H9 (cell line): ENCODE results near the gene NTNG2. TPM values are rescaled to one million over a fixed set of nuclear protein-coding genes. Genes with fewer than 3 reads are reported as not detected.
A peak's percentile ranks its signal among the peaks of the same experiment; 100 is the strongest.

ENCODE experiments used
- DNase-seq: peaks from one replicate; pipeline ENCODE4 v3.0.0-alpha.2; 2017
- H2AFZ ChIP-seq: one replicate; pipeline ENCODE4 v1.6.1; 2013; ENCODE audit warnings: mild to moderate bottlenecking, low read length, control low read depth, moderate library complexity
- H2AK5ac ChIP-seq: 2 replicates; pipeline ENCODE4 v1.6.1; 2013; ENCODE audit warnings: low read length, control low read depth, mixed read lengths; ENCODE audit not compliant: insufficient read length
- H2BK120ac ChIP-seq: one replicate; pipeline ENCODE4 v1.6.1; 2013; ENCODE audit warnings: low read depth, mild to moderate bottlenecking, low read length, control low read depth, inconsistent platforms; ENCODE audit not compliant: poor library complexity, severe bottlenecking
- H2BK12ac ChIP-seq: 2 replicates; pipeline ENCODE4 v1.6.1; 2013; ENCODE audit warnings: low read length, control low read depth, mixed read lengths, low read depth; ENCODE audit not compliant: insufficient read length
- H2BK15ac ChIP-seq: 2 replicates; pipeline ENCODE4 v1.6.1; 2013; ENCODE audit warnings: low read depth, low read length, control low read depth
- H2BK20ac ChIP-seq: one replicate; pipeline ENCODE4 v1.6.1; 2013; ENCODE audit warnings: low read depth, mild to moderate bottlenecking, low read length, control low read depth, inconsistent platforms; ENCODE audit not compliant: poor library complexity, severe bottlenecking
- H2BK5ac ChIP-seq: 2 replicates; pipeline ENCODE4 v1.6.1; 2013; ENCODE audit warnings: low read length, control low read depth, mixed read lengths; ENCODE audit not compliant: insufficient read length
- H3K14ac ChIP-seq: 2 replicates; pipeline ENCODE4 v1.6.1; 2013; ENCODE audit warnings: low read length, control low read depth; ENCODE audit not compliant: insufficient read depth
- H3K18ac ChIP-seq: 2 replicates; pipeline ENCODE4 v1.6.1; 2013; ENCODE audit warnings: low read depth, mild to moderate bottlenecking, mixed read lengths, low read length, control low read depth; ENCODE audit not compliant: insufficient read length
- H3K23ac ChIP-seq: 2 replicates; pipeline ENCODE4 v1.6.1; 2013; ENCODE audit warnings: low read length, control low read depth, mixed read lengths, low read depth; ENCODE audit not compliant: insufficient read length
- H3K23me2 ChIP-seq: 2 replicates; pipeline ENCODE4 v1.6.1; 2013; ENCODE audit warnings: low read depth, mild to moderate bottlenecking, mixed read lengths, low read length, control low read depth; ENCODE audit not compliant: insufficient read length, poor library complexity, severe bottlenecking
- H3K27ac ChIP-seq: 2 replicates; pipeline ENCODE4 v1.5.1; 2013; ENCODE audit warnings: low read length, control low read depth, mixed read lengths, low read depth; ENCODE audit not compliant: insufficient read length
- H3K27me3 ChIP-seq: 2 replicates; pipeline ENCODE4 v1.6.1; 2013; ENCODE audit warnings: low read length, control low read depth, inconsistent platforms; ENCODE audit not compliant: insufficient read depth
- H3K4ac ChIP-seq: 2 replicates; pipeline ENCODE4 v1.6.1; 2013; ENCODE audit warnings: low read depth, mild to moderate bottlenecking, control low read depth, inconsistent platforms, low read length, moderate library complexity
- H3K4me1 ChIP-seq: 2 replicates; pipeline ENCODE4 v1.6.1; 2013; ENCODE audit warnings: low read length, control low read depth, inconsistent platforms; ENCODE audit not compliant: insufficient read depth
- H3K4me2 ChIP-seq: 2 replicates; pipeline ENCODE4 v1.6.1; 2013; ENCODE audit warnings: low read length, control low read depth, mixed read lengths; ENCODE audit not compliant: insufficient read length, insufficient read depth
- H3K56ac ChIP-seq: 2 replicates; pipeline ENCODE4 v1.6.1; 2013; ENCODE audit warnings: low read depth, mild to moderate bottlenecking, mixed read lengths, low read length, control low read depth; ENCODE audit not compliant: insufficient read length
- H3K79me1 ChIP-seq: 2 replicates; pipeline ENCODE4 v1.6.1; 2013; ENCODE audit warnings: low read depth, mild to moderate bottlenecking, moderate library complexity, low read length, control low read depth, inconsistent platforms; ENCODE audit not compliant: insufficient read depth, poor library complexity, severe bottlenecking
- H3K79me2 ChIP-seq: 2 replicates; pipeline ENCODE4 v1.6.1; 2013; ENCODE audit warnings: low read length, control low read depth, inconsistent platforms; ENCODE audit not compliant: insufficient read depth
- H3K9ac ChIP-seq: 2 replicates; pipeline ENCODE4 v1.6.1; 2013; ENCODE audit warnings: low read length, control low read depth, mixed read lengths; ENCODE audit not compliant: insufficient read length; ENCODE audit errors: extremely low read depth
- H3K9me3 ChIP-seq: one replicate; pipeline ENCODE4 v1.6.1; 2013; ENCODE audit warnings: low read depth, low read length, inconsistent platforms; ENCODE audit not compliant: control insufficient read depth
- H3T11ph ChIP-seq: one replicate; pipeline ENCODE4 v1.6.1; 2013; ENCODE audit warnings: mild to moderate bottlenecking, low read length, control low read depth, inconsistent platforms
- H4K20me1 ChIP-seq: one replicate; pipeline ENCODE4 v1.6.1; 2013; ENCODE audit not compliant: control insufficient read depth, insufficient read length, insufficient read depth
- H4K5ac ChIP-seq: 2 replicates; pipeline ENCODE4 v1.6.1; 2013; ENCODE audit warnings: low read depth, mild to moderate bottlenecking, mixed read lengths, low read length, control low read depth; ENCODE audit not compliant: insufficient read length
- H4K8ac ChIP-seq: replicated peaks from 2 replicates; pipeline ENCODE4 v1.6.1; 2013; ENCODE audit warnings: low read length, control low read depth, mixed read lengths, low read depth; ENCODE audit not compliant: insufficient read length
- H4K91ac ChIP-seq: 2 replicates; pipeline ENCODE4 v1.6.1; 2013; ENCODE audit warnings: low read depth, mild to moderate bottlenecking, moderate library complexity, mixed read lengths, low read length, control low read depth; ENCODE audit not compliant: insufficient read length
- H3K27ac Mint-ChIP-seq, 3 experiments: 2 replicates in 2 of 3; 3 replicates in 1 of 3; pipeline ENCODE4 v1.8.0; 2020 to 2021; ENCODE audit warnings: mixed read lengths in 3 of 3, mild to moderate bottlenecking in 1 of 3, moderate library complexity in 1 of 3
- H3K27me3 Mint-ChIP-seq: 2 replicates; pipeline ENCODE4 v1.8.0; 2021; ENCODE audit warnings: low read depth, mild to moderate bottlenecking, moderate library complexity, mixed read lengths
- H3K36me3 Mint-ChIP-seq, 3 experiments: 2 replicates in 2 of 3; 3 replicates in 1 of 3; pipeline ENCODE4 v1.8.0; 2020 to 2021; ENCODE audit warnings: low read depth in 3 of 3, mixed read lengths in 3 of 3; ENCODE audit not compliant: insufficient read depth in 1 of 3
- H3K4me1 Mint-ChIP-seq, 2 experiments: 2 replicates each; pipeline ENCODE4 v1.8.0; 2020; ENCODE audit warnings: mixed read lengths in 2 of 2
- H3K4me3 Mint-ChIP-seq, 2 experiments: 2 replicates in 1 of 2; 3 replicates in 1 of 2; pipeline ENCODE4 v1.8.0; 2020 to 2021; ENCODE audit warnings: mild to moderate bottlenecking in 2 of 2, mixed read lengths in 2 of 2, moderate library complexity in 1 of 2
- H3K9me3 Mint-ChIP-seq, 2 experiments: 2 replicates in 1 of 2; 3 replicates in 1 of 2; pipeline ENCODE4 v1.8.0; 2020; ENCODE audit warnings: mild to moderate bottlenecking in 2 of 2, mixed read lengths in 2 of 2, moderate library complexity in 1 of 2
- WGBS: extraction: QIAGEN DNeasy Blood & Tissue Kit; methylation state at CpG from one replicate; pipeline ENCODE4 v1.1.7; 2013; ENCODE audit warnings: missing lambda C conversion rate, low lambda C conversion rate, mixed read lengths; ENCODE audit not compliant: insufficient read length; ENCODE audit errors: extremely low coverage; 5-methylcytosine and 5-hydroxymethylcytosine counted together
- total RNA-seq: library from RNA; stranded (reverse); gene quantifications from 2 replicates; pipeline ENCODE4 v1.2.1, GENCODE V29; 2021
- TF ChIP-seq, protein P1 (sequence below): fragments of 200-600 bp; sonication (generic); conservative IDR thresholded peaks from 3 replicates; pipeline ENCODE4 v1.8.0; 2021; ENCODE audit warnings: antibody characterized with exemption, mild to moderate bottlenecking

NTNG2 gene
- total RNA-seq, 1 experiment from 2014 or later, result 0.52 TPM

DNA sequence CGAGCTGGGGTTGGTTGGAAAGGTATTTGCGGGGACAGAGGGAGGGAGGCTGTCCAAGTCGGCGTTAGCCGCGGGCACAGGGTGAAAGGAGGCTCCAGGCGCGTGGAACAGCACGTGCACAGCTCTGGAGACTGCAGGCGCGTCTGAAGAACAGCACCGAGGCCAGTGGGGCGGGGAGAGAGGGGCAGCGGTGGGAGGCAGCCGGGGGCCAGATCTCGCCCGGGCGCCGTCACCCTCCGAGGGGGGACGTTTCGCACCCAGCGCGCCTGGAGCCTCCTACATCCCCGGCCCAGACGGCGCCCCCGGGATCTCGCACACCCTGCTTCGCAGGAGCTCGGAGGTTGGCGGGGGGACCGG lies 79.6 kb downstream of the NTNG2 start:
- no peak overlapping the region for H2BK12ac ChIP-seq
- H4K91ac ChIP-seq, result no peak overlapping the region
- TF ChIP-seq, protein P1, sequence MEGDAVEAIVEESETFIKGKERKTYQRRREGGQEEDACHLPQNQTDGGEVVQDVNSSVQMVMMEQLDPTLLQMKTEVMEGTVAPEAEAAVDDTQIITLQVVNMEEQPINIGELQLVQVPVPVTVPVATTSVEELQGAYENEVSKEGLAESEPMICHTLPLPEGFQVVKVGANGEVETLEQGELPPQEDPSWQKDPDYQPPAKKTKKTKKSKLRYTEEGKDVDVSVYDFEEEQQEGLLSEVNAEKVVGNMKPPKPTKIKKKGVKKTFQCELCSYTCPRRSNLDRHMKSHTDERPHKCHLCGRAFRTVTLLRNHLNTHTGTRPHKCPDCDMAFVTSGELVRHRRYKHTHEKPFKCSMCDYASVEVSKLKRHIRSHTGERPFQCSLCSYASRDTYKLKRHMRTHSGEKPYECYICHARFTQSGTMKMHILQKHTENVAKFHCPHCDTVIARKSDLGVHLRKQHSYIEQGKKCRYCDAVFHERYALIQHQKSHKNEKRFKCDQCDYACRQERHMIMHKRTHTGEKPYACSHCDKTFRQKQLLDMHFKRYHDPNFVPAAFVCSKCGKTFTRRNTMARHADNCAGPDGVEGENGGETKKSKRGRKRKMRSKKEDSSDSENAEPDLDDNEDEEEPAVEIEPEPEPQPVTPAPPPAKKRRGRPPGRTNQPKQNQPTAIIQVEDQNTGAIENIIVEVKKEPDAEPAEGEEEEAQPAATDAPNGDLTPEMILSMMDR, result no peak
- no peak overlapping the region for H3T11ph ChIP-seq
- WGBS, result no CpG with 5 or more reads among the region's 33 CpGs
- H3K4ac ChIP-seq, result no peak overlapping the region
- H4K8ac ChIP-seq, result no peak overlapping the region
- Mint-ChIP-seq H3K27me3 (peaks cover 55% of the 10 kb centered on the region), H3K4me1 (peaks cover 10 to 38% of the 10 kb centered on the region in 2 experiments; a peak in 3 of 4 replicates), H3K27ac (0 out of 7 replicates have a peak overlapping the region, but pooled peaks of 1 of the 3 experiments have one; percentile 69), H3K9me3 (no peaks in the 10 kb centered on the region), H3K4me3 (peak overlapping the region; percentile 81 to 94), H3K36me3 (no peaks in the 10 kb centered on the region; a peak in 1 of 7 replicates)
- no peak overlapping the region for H2AK5ac ChIP-seq
- no peaks in the 10 kb centered on the region for H3K79me1 ChIP-seq
- H3K9ac ChIP-seq, result no peak overlapping the region
- no peaks in the 10 kb centered on the region; the same call in 1 of the 2 replicates for H3K4me1 ChIP-seq
- H4K20me1 ChIP-seq, result no peaks in the 10 kb centered on the region
- H3K23ac ChIP-seq, result no peak overlapping the region
- no peak overlapping the region for H3K56ac ChIP-seq
- H4K5ac ChIP-seq, result no peak overlapping the region
- H3K4me2 ChIP-seq, result peak overlapping the region; percentile 51
- H3K14ac ChIP-seq, result no peak overlapping the region
- H3K27me3 ChIP-seq, result no peaks in the 10 kb centered on the region; the same call in 1 of the 2 replicates
- no peak overlapping the region for H3K18ac ChIP-seq
- no peak overlapping the region for H2BK5ac ChIP-seq
- no peak overlapping the region for H2BK15ac ChIP-seq
- no peak overlapping the region for H2BK20ac ChIP-seq
- H3K9me3 ChIP-seq, result no peaks in the 10 kb centered on the region
- peaks cover 18% of the 10 kb centered on the region for H3K23me2 ChIP-seq
- no peak overlapping the region for H3K27ac ChIP-seq
- H2AFZ ChIP-seq, result no peak overlapping the region
- no peak for DNase-seq
- H3K79me2 ChIP-seq, result no peaks in the 10 kb centered on the region
- no peak overlapping the region for H2BK120ac ChIP-seq
